Kidney (tissue), 22 donors: ENCODE results near the gene DTWD1. TPM values are rescaled to one million over a fixed set of nuclear protein-coding genes. Genes with fewer than 3 reads are reported as not detected.
"Not testable (repeated sequence)": the region's sequence is repeated elsewhere in the genome, so short reads cannot be mapped to it uniquely, and the experiment has no call there.

Source experiments
- DNase-seq, 5 donors: peaks; one replicate each; pipeline ENCODE4 v3.0.0-alpha.2; 2013 to 2020
- FAIRE-seq: peaks from 2 replicates; lab custom pipeline; 2012; peaks lifted over from hg19 to GRCh38; lab: Jason Lieb, UNC
- H3K27ac ChIP-seq, 2 donors: one replicate each; pipeline ENCODE4 v1.7.0; 2013; ENCODE audit warnings: low read depth in 2 of 2, low read length in 2 of 2, inconsistent platforms in 1 of 2
- H3K27me3 ChIP-seq: one replicate; pipeline ENCODE4 v1.7.1; 2013; ENCODE audit warnings: low read length, inconsistent platforms; ENCODE audit not compliant: control insufficient read depth, insufficient read depth
- H3K36me3 ChIP-seq, 3 donors: one replicate each; pipeline versions ENCODE4 v1.7.0 to v1.7.1; 2013; ENCODE audit warnings: low read length in 3 of 3, control low read depth in 1 of 3, inconsistent platforms in 1 of 3; ENCODE audit not compliant: insufficient read depth in 3 of 3, control insufficient read depth in 2 of 3
- H3K4me1 ChIP-seq, 3 donors: one replicate each; pipeline versions ENCODE4 v1.7.0 to v1.7.1; 2013; ENCODE audit warnings: low read length in 3 of 3, inconsistent platforms in 1 of 3, low read depth in 1 of 3; ENCODE audit not compliant: control insufficient read depth in 2 of 3, insufficient read depth in 2 of 3
- H3K4me3 ChIP-seq, 3 donors: one replicate each; pipeline versions ENCODE4 v1.7.0 to v1.8.1; 2013; ENCODE audit warnings: low read length in 3 of 3, control low read depth in 1 of 3, inconsistent platforms in 1 of 3
- H3K9ac ChIP-seq, 3 donors: one replicate each; pipeline versions ENCODE4 v1.7.0 to v1.7.1; 2013; ENCODE audit warnings: low read length in 3 of 3, control low read depth in 1 of 3, inconsistent platforms in 1 of 3
- H3K9me3 ChIP-seq, 3 donors: one replicate each; pipeline versions ENCODE4 v1.7.0 to v1.7.1; 2013; ENCODE audit warnings: low read length in 3 of 3, control low read depth in 1 of 3, inconsistent platforms in 1 of 3; ENCODE audit not compliant: control insufficient read depth in 2 of 3, insufficient read depth in 1 of 3
- CTCF ChIP-seq: IDR thresholded peaks from 3 replicates; pipeline ENCODE4 v1.5.1; 2012; ENCODE audit warnings: mild to moderate bottlenecking, moderate library complexity, borderline replicate concordance; ENCODE audit not compliant: insufficient read depth; ENCODE audit errors: extremely low read depth
- intact Hi-C: fragments of 100-400 bp; cut with DNase I; formaldehyde crosslinking; loops from one replicate; pipeline ENCODE4 v1.11.1; 2022
- long read RNA-seq, 10 donors: library from polyadenylated mRNA in 1 of 10; unstranded in 1 of 10; transcript quantifications; one replicate each; pipeline ENCODE4 v2.0.0 and lab custom pipeline, GENCODE V29; 2021 to 2026
- polyA plus RNA-seq: library from polyadenylated mRNA; stranded (reverse); fragments of 350-450 nt; fragmentation: Illumina TruSeq; extraction: RNeasy Lipid Tissue Mini Kit (QIAGEN cat#74804); gene quantifications from one replicate; pipeline ENCODE4 v1.2.3, GENCODE V29; 2014; ENCODE audit warnings: low read depth, low replicate concordance; ENCODE audit not compliant: insufficient read depth
- total RNA-seq: library from RNA; stranded (reverse); fragmentation: NEBNext Ultra II Directional; extraction: Animal tissue kit (Norgen Biotek cat#: 25700); gene quantifications from one replicate; pipeline ENCODE4 v1.2.1, GENCODE V29; 2021
- donor health status: control.
- donor health status: control.
- donor health status: control.
- donor health status: control.
- donor health status: control.
- donor health status: DM: yes; HTN: yes; CAD: no.
- donor health status: Normal renal cell carcinoma (clear cell type).

Gene DTWD1
- total RNA-seq (29.0 TPM), polyA plus RNA-seq (15.7 TPM)
- long read RNA-seq, donor 1, transcript DTWD1-202 (5 exons, 1,584 nt) = major isoform, 7 of 7 reads
- long read RNA-seq, donor 1, partial matches to known transcripts = 0 of 7 reads
- long read RNA-seq, donor 1, other reads (novel, unspliced or antisense) = 0 of 7 reads
- long read RNA-seq, donor 2, transcript DTWD1-202 (5 exons, 1,584 nt) = major isoform, 9 of 9 reads
- long read RNA-seq, donor 2, partial matches to known transcripts = 0 of 9 reads
- long read RNA-seq, donor 2, other reads (novel, unspliced or antisense) = 0 of 9 reads
- long read RNA-seq, donor 3, transcript DTWD1-202 (5 exons, 1,584 nt) = major isoform, 10 of 11 reads
- long read RNA-seq, donor 3, partial matches to known transcripts = 0 of 11 reads
- long read RNA-seq, donor 3, other reads (novel, unspliced or antisense) = 0 of 11 reads
- long read RNA-seq, donor 4, transcript DTWD1-202 (5 exons, 1,584 nt) = major isoform, 9 of 9 reads
- long read RNA-seq, donor 4, partial matches to known transcripts = 0 of 9 reads
- long read RNA-seq, donor 4, other reads (novel, unspliced or antisense) = 0 of 9 reads
- long read RNA-seq, donor 5 = 0 reads
- long read RNA-seq, donor 6, transcript DTWD1-202 (5 exons, 1,584 nt) = major isoform, 19 of 21 reads
- long read RNA-seq, donor 6, partial matches to known transcripts = 0 of 21 reads
- long read RNA-seq, donor 6, other reads (novel, unspliced or antisense) = 0 of 21 reads
- long read RNA-seq, donor 7, transcript DTWD1-202 (5 exons, 1,584 nt) = major isoform, 6 of 12 reads
- long read RNA-seq, donor 7, partial matches to known transcripts = 1 of 12 reads
- long read RNA-seq, donor 7, other reads (novel, unspliced or antisense) = 5 of 12 reads
- long read RNA-seq, donor 8, full-length matches to known transcripts = 12 of 12 reads
- long read RNA-seq, donor 8, partial matches to known transcripts = 0 of 12 reads
- long read RNA-seq, donor 8, other reads (novel, unspliced or antisense) = 0 of 12 reads
- long read RNA-seq, donor 9, transcript DTWD1-202 (5 exons, 1,584 nt) = major isoform, 11 of 11 reads
- long read RNA-seq, donor 9, partial matches to known transcripts = 0 of 11 reads
- long read RNA-seq, donor 9, other reads (novel, unspliced or antisense) = 0 of 11 reads
- long read RNA-seq, donor 10, transcript DTWD1-202 (5 exons, 1,584 nt) = major isoform, 14 of 14 reads
- long read RNA-seq, donor 10, partial matches to known transcripts = 0 of 14 reads
- long read RNA-seq, donor 10, other reads (novel, unspliced or antisense) = 0 of 14 reads

- DNase-seq (peak; percentile 98 to 99 (median 98)), FAIRE-seq (peak; percentile 50)
- intact Hi-C loops = no loop called here
- peaks cover 0 to 4% (median 0%) of the 10 kb centered on the region in 3 donors for H3K9me3 ChIP-seq
- peaks cover 0 to 10% (median 4%) of the 10 kb centered on the region in 3 donors for H3K4me1 ChIP-seq
- H3K27ac ChIP-seq = peak within 1 kb of the TSS; percentile 89 to 98
- peak within 1 kb of the TSS; percentile 87 to 94 (median 92) for H3K9ac ChIP-seq
- H3K4me3 ChIP-seq = peak within 1 kb of the TSS; percentile 89 to 97 (median 91)
- no peaks in the 10 kb centered on the region for H3K27me3 ChIP-seq
- no peak for TF ChIP-seq CTCF
- peaks cover 0 to 3% (median 0%) of the 10 kb centered on the region in 3 donors for H3K36me3 ChIP-seq
Observed at GRCh38 chr15:49620658-49621368, at the start of gene DTWD1, which contains the start of gene FAM227B. TSS of gene DTWD1 (plus strand) at chr15:49621048. CDS start at chr15:49625168, 4,120 bp downstream. TSS of gene FAM227B (minus strand) at chr15:49620818. CDS start at chr15:49615171, 5,647 bp downstream.

GRCh38 chr15:49573421-49573820 is 47.4 kb upstream of the DTWD1 start:
- H3K4me3 ChIP-seq = no peak overlapping the region
- FAIRE-seq (no peak), DNase-seq (no peak)
- H3K27me3 ChIP-seq = no peaks in the 10 kb centered on the region
- no peaks in the 10 kb centered on the region for H3K9me3 ChIP-seq
- TF ChIP-seq CTCF = no peak
- H3K27ac ChIP-seq = no peak overlapping the region
- peaks cover 0 to 2% (median 0%) of the 10 kb centered on the region in 3 donors for H3K36me3 ChIP-seq
- intact Hi-C loops = no loop called here
- H3K4me1 ChIP-seq = no peaks in the 10 kb centered on the region
- H3K9ac ChIP-seq = no peak overlapping the region

- FAIRE-seq = no peak
- TF ChIP-seq CTCF = no peak
- intact Hi-C loops = no loop called here
- Histone ChIP-seq H3K4me3 (no peak overlapping the region), H3K9me3 (no peaks in the 10 kb centered on the region), H3K36me3 (no peaks in the 10 kb centered on the region), H3K9ac (no peak overlapping the region), H3K27me3 (no peaks in the 10 kb centered on the region), H3K4me1 (no peaks in the 10 kb centered on the region), H3K27ac (no peak overlapping the region)
- no peak for DNase-seq
Observed at GRCh38 chr15:49589030-49589429, 31.8 kb upstream of the DTWD1 start.

GRCh38 chr15:49592829-49593316 is 28.0 kb upstream of the DTWD1 start:
- DNase-seq, FAIRE-seq, intact Hi-C loops, H3K27ac ChIP-seq, H3K9me3 ChIP-seq, H3K4me1 ChIP-seq, H3K36me3 ChIP-seq, H3K27me3 ChIP-seq, H3K4me3 ChIP-seq, H3K9ac ChIP-seq: not testable (repeated sequence)
